Peyer's patch (tissue), 4 donors: ENCODE data around the gene ZNF669. TPM values are rescaled to one million over a fixed set of nuclear protein-coding genes. Genes with fewer than 3 reads are reported as not detected.

Source experiments
- DNase-seq, 3 donors: peaks; one replicate each; pipeline ENCODE4 v3.0.0-alpha.2; 2017 to 2019
- H3K27ac ChIP-seq, 4 donors: fragments of 200-600 bp; sonication (generic); one replicate each; pipeline ENCODE4 v1.5.1; 2016 to 2019
- H3K27me3 ChIP-seq, 2 donors: fragments of 200-600 bp; sonication (generic); one replicate each; pipeline ENCODE4 v1.5.1; 2019
- H3K36me3 ChIP-seq, 3 donors: fragments of 200-600 bp; sonication (generic); one replicate each; pipeline ENCODE4 v1.5.1; 2016 to 2019
- H3K4me1 ChIP-seq, 4 donors: fragments of 200-600 bp; sonication (generic); one replicate each; pipeline ENCODE4 v1.5.1; 2016 to 2019
- H3K4me3 ChIP-seq, 4 donors: fragments of 200-600 bp; sonication (generic); 1 replicate in 3 of 4; 2 replicates in 1 of 4; pipeline ENCODE4 v1.5.1; 2016 to 2019; ENCODE audit warnings: mild to moderate bottlenecking in 1 of 4
- H3K9me3 ChIP-seq, 4 donors: fragments of 200-600 bp; sonication (generic); one replicate each; pipeline ENCODE4 v1.5.1; 2016 to 2019; ENCODE audit warnings: mild to moderate bottlenecking in 1 of 4
- CTCF ChIP-seq, 6 experiments: fragments of 450-650 bp in 4 of 6; fragments of 200-600 bp in 2 of 6; sonication (generic) in 1 of 6; IDR thresholded peaks; one replicate each; pipeline ENCODE4 v1.5.1; 2017 to 2019; ENCODE audit warnings: antibody characterized with exemption in 6 of 6, mild to moderate bottlenecking in 3 of 6, moderate library complexity in 1 of 6
- POLR2A ChIP-seq, 2 donors: fragments of 450-650 bp; IDR thresholded peaks; one replicate each; pipeline ENCODE4 v1.5.1; 2017; ENCODE audit warnings: antibody characterized with exemption in 2 of 2, mild to moderate bottlenecking in 2 of 2, moderate library complexity in 2 of 2
- total RNA-seq, 4 donors: library from RNA; depleted of rRNA; stranded (reverse); fragments of >200 nt; gene quantifications; one replicate each; pipeline ENCODE4 v1.1.0, GENCODE V29; 2016

The ZNF669 gene
- total RNA-seq, 4 donors from 2014 or later: 2.3 to 5.8 (median 2.7) TPM

- DNase-seq: no peak
- Histone ChIP-seq H3K27me3 (no peaks in the 10 kb centered on the region), H3K9me3 (peaks cover 0 to 5% (median 0%) of the 10 kb centered on the region in 4 donors), H3K4me1 (no peaks in the 10 kb centered on the region), H3K36me3 (no peaks in the 10 kb centered on the region), H3K4me3 (no peak overlapping the region), H3K27ac (no peak overlapping the region)
- TF ChIP-seq POLR2A (IDR thresholded peaks at IDR 0.05): no peak
- TF ChIP-seq CTCF (IDR thresholded peaks at IDR 0.05): no peak
Measured at GRCh38 chr1:247060771-247061170, 43.4 kb downstream of the ZNF669 start.

GRCh38 chr1:247056071-247056470 is 48.1 kb downstream of the ZNF669 start:
- Histone ChIP-seq H3K27me3 (no peaks in the 10 kb centered on the region), H3K36me3 (no peaks in the 10 kb centered on the region), H3K4me1 (no peaks in the 10 kb centered on the region), H3K4me3 (no peak overlapping the region), H3K9me3 (peaks cover 0 to 26% (median 3%) of the 10 kb centered on the region in 4 donors), H3K27ac (no peak overlapping the region)
- DNase-seq: no peak
- TF ChIP-seq POLR2A (IDR thresholded peaks at IDR 0.05) (no peak), CTCF (IDR thresholded peaks at IDR 0.05) (no peak)

GRCh38 chr1:247054992-247055415 is 49.2 kb downstream of the ZNF669 start:
- Histone ChIP-seq H3K4me1 (no peaks in the 10 kb centered on the region), H3K27ac (no peak overlapping the region), H3K36me3 (no peaks in the 10 kb centered on the region), H3K9me3 (peaks cover 0 to 26% (median 5%) of the 10 kb centered on the region in 4 donors), H3K4me3 (no peak overlapping the region), H3K27me3 (no peaks in the 10 kb centered on the region)
- DNase-seq: no peak
- no peak for TF ChIP-seq POLR2A (IDR thresholded peaks at IDR 0.05)
- TF ChIP-seq CTCF (IDR thresholded peaks at IDR 0.05): no peak

Other genes with a start within 250 kb of the ZNF669 start
- gene AHCTF1, start 172.4 kb downstream of the ZNF669 start, total RNA-seq: 10 to 100 TPM; 20.3 to 51.2 (median 29.9) TPM
- gene ZNF695, start 96.3 kb downstream of the ZNF669 start, total RNA-seq: 1 to 10 TPM in 1 of 4 donors, under 1 TPM in 2, not detected in 1; 0.53 to 5.8 (median 0.94) TPM
- 1 to 10 TPM; 1.8 to 5.8 (median 2.0) TPM for gene ZNF670, start 25.5 kb downstream of the ZNF669 start, total RNA-seq
- 10 to 100 TPM; 21.1 to 66.0 (median 34.7) TPM for gene ZNF124, start 67.7 kb upstream of the ZNF669 start, total RNA-seq
- gene VN1R5, start 151.7 kb upstream of the ZNF669 start, total RNA-seq: not detected
- gene ZNF496, start 227.5 kb upstream of the ZNF669 start, total RNA-seq: 10 to 100 TPM in 3 of 4 donors, 1 to 10 TPM in 1; 8.2 to 31.4 (median 23.5) TPM